Measurements from ENCODE around the gene SDC4.
A peak's percentile ranks its signal among the peaks of the same experiment; 100 is the strongest.

DNA sequence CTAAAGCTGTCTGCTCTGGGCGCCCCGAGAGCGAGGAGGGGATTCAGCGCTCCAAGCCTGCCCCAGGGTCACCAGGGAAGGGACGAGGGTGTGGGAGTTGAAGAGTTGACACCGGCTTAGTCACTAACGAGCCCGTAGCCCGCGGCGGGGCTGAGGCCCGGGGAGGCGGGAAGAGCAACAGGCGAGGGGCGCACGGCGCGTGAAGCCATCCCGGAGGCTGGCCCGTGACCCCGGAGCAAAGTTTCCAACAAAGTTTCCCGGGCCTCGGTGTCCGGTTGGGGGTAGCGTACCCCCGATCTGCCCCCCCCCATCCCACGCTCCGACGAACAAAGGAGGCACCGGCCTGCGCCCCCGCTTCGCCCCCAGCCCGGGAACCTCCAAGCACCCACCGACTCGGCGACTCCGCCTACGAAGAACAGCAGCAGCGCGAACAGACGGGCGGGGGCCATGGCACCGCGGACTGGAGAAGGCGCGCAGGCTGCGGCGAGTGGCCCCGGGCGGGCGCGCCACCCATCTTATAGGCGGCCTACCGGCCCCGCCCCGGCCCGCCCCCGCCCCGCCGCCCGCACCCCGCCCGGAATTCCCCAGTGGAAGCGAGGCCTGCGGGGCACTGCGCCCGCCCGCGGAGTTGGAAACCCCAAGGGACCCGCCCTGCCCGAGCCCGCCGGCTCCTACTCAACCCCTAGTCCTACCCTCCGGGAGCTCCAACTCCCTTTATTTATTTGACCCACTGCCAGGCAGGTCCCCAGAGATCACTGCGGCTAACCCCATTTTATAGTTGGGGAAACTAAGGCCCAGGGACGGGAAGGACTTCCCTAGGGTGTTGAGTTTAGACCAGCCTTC, at the start of gene SDC4:
- TF ChIP-seq POLR2A (IDR thresholded peaks at IDR 0.05) = peak; percentile 88
- TF ChIP-seq, protein P1, sequence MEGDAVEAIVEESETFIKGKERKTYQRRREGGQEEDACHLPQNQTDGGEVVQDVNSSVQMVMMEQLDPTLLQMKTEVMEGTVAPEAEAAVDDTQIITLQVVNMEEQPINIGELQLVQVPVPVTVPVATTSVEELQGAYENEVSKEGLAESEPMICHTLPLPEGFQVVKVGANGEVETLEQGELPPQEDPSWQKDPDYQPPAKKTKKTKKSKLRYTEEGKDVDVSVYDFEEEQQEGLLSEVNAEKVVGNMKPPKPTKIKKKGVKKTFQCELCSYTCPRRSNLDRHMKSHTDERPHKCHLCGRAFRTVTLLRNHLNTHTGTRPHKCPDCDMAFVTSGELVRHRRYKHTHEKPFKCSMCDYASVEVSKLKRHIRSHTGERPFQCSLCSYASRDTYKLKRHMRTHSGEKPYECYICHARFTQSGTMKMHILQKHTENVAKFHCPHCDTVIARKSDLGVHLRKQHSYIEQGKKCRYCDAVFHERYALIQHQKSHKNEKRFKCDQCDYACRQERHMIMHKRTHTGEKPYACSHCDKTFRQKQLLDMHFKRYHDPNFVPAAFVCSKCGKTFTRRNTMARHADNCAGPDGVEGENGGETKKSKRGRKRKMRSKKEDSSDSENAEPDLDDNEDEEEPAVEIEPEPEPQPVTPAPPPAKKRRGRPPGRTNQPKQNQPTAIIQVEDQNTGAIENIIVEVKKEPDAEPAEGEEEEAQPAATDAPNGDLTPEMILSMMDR (IDR thresholded peaks at IDR 0.05) = no peak
